SK-N-SH treated with all-trans-retinoic acid at 6 μM for 48 hours (cell line): ENCODE results near the gene ITGAV.

Source experiments
- ARNTL ChIP-seq: fragments of 450-650 bp; formaldehyde crosslinking; IDR thresholded peaks from 2 replicates; pipeline ENCODE4 v1.5.0; 2020; ENCODE audit warnings: low read depth, mild to moderate bottlenecking, moderate library complexity, borderline replicate concordance
- CSDC2 ChIP-seq: fragments of 250-450 bp; sonication (Bioruptor Pico); IDR thresholded peaks from 2 replicates; pipeline ENCODE4 v1.5.0; 2020; ENCODE audit warnings: mild to moderate bottlenecking, moderate library complexity
- OSR1 ChIP-seq: fragments of 250-450 bp; sonication (Bioruptor Pico); IDR thresholded peaks from 2 replicates; pipeline ENCODE4 v1.8.0; 2022; ENCODE audit warnings: moderate library complexity, mild to moderate bottlenecking, inconsistent platforms
- PPARA ChIP-seq: fragments of 250-450 bp; sonication (Bioruptor Pico); IDR thresholded peaks from 2 replicates; pipeline ENCODE4 v1.5.0; 2020; ENCODE audit warnings: mild to moderate bottlenecking, borderline replicate concordance
- RARB ChIP-seq: fragments of 250-450 bp; sonication (Bioruptor Pico); IDR thresholded peaks from 2 replicates; pipeline ENCODE4 v1.8.0; 2021; ENCODE audit warnings: mild to moderate bottlenecking, moderate library complexity
- ZNF70 ChIP-seq: fragments of 450-650 bp; formaldehyde crosslinking; IDR thresholded peaks from 2 replicates; pipeline ENCODE4 v1.5.0; 2020; ENCODE audit warnings: mild to moderate bottlenecking, moderate library complexity
- TF ChIP-seq, protein P1 (sequence below): fragments of 250-450 bp; sonication (Bioruptor Pico); IDR thresholded peaks from 2 replicates; pipeline ENCODE4 v1.5.1; 2020; ENCODE audit warnings: low read depth, mild to moderate bottlenecking, moderate library complexity
- TF ChIP-seq, protein P2 (sequence below): fragments of 250-450 bp; sonication (Bioruptor Pico); IDR thresholded peaks from 2 replicates; pipeline ENCODE4 v1.8.0; 2021; ENCODE audit warnings: low read depth, mild to moderate bottlenecking, moderate library complexity, borderline replicate concordance
- TF ChIP-seq, protein P3 (sequence below): fragments of 250-450 bp; sonication (Bioruptor Pico); IDR thresholded peaks from 2 replicates; pipeline ENCODE4 v1.8.0; 2020; ENCODE audit warnings: mild to moderate bottlenecking, moderate library complexity, borderline replicate concordance

DNA sequence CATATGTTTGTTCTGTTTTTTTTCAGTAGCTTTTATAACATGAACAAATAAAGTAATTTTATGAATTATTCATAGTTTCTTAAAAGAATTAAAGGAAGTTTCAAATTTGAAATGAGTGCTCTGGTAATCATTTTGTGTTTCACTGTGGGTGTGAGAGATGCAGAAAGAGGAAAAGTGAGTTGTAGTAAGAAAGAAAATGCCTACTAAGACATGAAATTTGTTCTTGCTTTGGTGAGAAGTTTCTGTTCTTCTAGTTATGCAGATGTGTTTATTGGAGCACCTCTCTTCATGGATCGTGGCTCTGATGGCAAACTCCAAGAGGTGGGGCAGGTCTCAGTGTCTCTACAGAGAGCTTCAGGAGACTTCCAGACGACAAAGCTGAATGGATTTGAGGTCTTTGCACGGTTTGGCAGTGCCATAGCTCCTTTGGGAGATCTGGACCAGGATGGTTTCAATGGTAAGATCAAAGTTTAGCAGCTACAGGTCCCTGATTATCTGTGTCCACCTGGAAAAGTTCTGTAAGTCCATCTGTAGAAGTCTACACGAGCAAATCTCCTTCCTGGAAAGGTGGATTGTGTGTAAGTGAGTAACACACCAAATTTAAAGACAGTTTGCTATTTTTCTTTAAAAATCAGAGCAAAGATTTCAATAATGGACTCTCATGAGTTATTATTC, 51.4 kb downstream of the ITGAV start:
- TF ChIP-seq OSR1 (CRISPR knock-in tag) = no peak
- no peak for TF ChIP-seq CSDC2 (CRISPR knock-in tag)
- no peak for TF ChIP-seq ARNTL (CRISPR knock-in tag)
- TF ChIP-seq, protein P1, sequence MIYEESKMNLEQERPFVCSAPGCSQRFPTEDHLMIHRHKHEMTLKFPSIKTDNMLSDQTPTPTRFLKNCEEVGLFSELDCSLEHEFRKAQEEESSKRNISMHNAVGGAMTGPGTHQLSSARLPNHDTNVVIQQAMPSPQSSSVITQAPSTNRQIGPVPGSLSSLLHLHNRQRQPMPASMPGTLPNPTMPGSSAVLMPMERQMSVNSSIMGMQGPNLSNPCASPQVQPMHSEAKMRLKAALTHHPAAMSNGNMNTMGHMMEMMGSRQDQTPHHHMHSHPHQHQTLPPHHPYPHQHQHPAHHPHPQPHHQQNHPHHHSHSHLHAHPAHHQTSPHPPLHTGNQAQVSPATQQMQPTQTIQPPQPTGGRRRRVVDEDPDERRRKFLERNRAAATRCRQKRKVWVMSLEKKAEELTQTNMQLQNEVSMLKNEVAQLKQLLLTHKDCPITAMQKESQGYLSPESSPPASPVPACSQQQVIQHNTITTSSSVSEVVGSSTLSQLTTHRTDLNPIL = no peak
- no peak for TF ChIP-seq ZNF70 (CRISPR knock-in tag)
- no peak for TF ChIP-seq PPARA
- TF ChIP-seq, protein P2, sequence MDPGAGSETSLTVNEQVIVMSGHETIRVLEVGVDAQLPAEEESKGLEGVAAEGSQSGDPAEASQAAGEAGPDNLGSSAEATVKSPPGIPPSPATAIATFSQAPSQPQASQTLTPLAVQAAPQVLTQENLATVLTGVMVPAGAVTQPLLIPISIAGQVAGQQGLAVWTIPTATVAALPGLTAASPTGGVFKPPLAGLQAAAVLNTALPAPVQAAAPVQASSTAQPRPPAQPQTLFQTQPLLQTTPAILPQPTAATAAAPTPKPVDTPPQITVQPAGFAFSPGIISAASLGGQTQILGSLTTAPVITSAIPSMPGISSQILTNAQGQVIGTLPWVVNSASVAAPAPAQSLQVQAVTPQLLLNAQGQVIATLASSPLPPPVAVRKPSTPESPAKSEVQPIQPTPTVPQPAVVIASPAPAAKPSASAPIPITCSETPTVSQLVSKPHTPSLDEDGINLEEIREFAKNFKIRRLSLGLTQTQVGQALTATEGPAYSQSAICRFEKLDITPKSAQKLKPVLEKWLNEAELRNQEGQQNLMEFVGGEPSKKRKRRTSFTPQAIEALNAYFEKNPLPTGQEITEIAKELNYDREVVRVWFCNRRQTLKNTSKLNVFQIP (CRISPR knock-in tag) = no peak
- no peak for TF ChIP-seq RARB (CRISPR knock-in tag)
- TF ChIP-seq, protein P3, sequence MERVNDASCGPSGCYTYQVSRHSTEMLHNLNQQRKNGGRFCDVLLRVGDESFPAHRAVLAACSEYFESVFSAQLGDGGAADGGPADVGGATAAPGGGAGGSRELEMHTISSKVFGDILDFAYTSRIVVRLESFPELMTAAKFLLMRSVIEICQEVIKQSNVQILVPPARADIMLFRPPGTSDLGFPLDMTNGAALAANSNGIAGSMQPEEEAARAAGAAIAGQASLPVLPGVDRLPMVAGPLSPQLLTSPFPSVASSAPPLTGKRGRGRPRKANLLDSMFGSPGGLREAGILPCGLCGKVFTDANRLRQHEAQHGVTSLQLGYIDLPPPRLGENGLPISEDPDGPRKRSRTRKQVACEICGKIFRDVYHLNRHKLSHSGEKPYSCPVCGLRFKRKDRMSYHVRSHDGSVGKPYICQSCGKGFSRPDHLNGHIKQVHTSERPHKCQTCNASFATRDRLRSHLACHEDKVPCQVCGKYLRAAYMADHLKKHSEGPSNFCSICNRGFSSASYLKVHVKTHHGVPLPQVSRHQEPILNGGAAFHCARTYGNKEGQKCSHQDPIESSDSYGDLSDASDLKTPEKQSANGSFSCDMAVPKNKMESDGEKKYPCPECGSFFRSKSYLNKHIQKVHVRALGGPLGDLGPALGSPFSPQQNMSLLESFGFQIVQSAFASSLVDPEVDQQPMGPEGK = no peak
